GM19468 (cell line): ENCODE data around the gene MTARC1.

Experiments used
- ATAC-seq: cut with Tn5 transposase; IDR thresholded peaks from one replicate; pipeline ENCODE4 v1.9.1; 2021; ENCODE audit warnings: mild to moderate bottlenecking, moderate library complexity, moderate number of reproducible peaks; ENCODE audit not compliant: unreplicated experiment; ENCODE audit errors: extremely low read depth

MTARC1 gene

DNA sequence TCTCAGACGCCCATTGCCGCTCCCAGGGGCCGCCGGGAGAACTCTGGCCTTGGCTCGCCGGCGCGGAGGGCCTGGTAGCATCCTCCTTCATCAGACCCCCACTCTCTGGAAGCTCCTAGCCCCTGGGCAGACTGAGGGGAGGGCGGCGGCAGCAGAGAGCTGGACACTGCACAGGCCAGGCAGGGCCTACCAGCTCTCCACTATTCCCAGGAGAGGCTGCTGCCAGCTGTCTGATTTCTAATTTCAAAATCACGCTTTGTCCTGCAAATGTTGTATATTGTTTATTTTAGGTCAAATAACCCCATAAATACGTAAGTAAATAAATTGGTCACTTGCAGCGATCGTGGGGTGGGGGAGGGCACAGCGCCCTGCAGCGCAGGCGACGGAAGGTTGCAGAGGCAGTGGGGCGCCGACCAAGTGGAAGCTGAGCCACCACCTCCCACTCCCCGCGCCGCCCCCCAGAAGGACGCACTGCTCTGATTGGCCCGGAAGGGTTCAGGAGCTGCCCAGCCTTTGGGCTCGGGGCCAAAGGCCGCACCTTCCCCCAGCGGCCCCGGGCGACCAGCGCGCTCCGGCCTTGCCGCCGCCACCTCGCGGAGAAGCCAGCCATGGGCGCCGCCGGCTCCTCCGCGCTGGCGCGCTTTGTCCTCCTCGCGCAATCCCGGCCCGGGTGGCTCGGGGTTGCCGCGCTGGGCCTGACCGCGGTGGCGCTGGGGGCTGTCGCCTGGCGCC is at the start of gene MTARC1:
MTARC1 (plus strand) TSS at position 577 of the 732 bp plus-strand sequence; CDS start at position 609, 32 bp downstream.
- ATAC-seq: peak; percentile 35

- ATAC-seq: no peak
These were observed 45.4 kb upstream of the MTARC1 start for GRCh38 chr1:220741349-220741748.

GRCh38 chr1:220741825-220742224 is 44.9 kb upstream of the MTARC1 start:
- no peak for ATAC-seq

GRCh38 chr1:220742520-220742919 is 44.2 kb upstream of the MTARC1 start:
- no peak for ATAC-seq

DNA sequence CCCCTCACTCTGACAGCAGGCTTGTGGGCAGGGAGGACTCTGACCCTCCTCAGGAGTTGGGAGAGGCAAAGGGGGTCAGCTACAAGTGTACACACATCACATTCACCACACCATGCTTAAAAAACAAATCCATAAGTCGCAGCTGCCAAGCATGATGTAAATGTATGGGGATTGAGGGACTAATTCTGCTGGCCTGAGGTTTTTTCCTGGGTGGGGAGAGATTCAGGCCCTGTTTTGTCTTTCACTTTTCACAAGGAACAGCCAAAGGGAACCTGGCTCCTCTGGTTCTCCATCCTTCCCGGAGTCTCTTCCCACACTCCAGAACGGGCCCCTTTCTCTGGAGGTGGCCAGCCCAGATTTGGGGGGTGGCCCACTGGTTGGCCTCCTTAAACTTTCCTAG is 39.9 kb upstream of the MTARC1 start:
- ATAC-seq: no peak

DNA sequence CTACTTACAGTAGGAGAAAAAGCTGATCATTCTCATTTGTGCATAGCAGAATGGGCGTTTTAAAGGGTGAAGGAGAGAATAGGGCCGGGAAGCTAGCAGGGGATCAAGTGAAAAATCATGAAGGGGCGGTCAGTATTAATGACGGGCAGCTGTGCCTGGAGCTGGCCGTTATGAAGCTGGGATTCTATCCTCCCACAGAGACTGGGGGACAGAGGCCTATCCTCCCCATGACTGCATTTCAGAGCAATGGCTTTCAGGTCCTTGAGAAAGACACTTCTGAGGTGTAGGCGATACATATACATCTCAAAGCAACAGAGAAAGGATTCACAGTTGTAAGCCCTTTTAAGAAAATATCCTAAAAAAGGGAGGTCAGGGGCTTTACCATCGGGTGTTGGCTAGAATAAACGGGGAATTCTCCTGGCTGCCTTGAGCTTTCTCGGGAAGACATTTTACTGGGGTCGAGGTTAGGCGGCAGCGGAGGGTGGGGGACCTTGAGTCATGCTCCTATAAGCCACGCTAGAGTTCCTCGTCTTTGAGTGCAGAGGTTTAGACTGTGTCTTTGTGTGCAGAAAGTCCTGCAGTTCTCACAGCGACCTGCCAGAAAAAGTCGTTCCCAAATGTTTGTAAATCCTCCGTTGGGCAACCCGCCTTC is 39.1 kb upstream of the MTARC1 start:
- ATAC-seq: no peak

DNA sequence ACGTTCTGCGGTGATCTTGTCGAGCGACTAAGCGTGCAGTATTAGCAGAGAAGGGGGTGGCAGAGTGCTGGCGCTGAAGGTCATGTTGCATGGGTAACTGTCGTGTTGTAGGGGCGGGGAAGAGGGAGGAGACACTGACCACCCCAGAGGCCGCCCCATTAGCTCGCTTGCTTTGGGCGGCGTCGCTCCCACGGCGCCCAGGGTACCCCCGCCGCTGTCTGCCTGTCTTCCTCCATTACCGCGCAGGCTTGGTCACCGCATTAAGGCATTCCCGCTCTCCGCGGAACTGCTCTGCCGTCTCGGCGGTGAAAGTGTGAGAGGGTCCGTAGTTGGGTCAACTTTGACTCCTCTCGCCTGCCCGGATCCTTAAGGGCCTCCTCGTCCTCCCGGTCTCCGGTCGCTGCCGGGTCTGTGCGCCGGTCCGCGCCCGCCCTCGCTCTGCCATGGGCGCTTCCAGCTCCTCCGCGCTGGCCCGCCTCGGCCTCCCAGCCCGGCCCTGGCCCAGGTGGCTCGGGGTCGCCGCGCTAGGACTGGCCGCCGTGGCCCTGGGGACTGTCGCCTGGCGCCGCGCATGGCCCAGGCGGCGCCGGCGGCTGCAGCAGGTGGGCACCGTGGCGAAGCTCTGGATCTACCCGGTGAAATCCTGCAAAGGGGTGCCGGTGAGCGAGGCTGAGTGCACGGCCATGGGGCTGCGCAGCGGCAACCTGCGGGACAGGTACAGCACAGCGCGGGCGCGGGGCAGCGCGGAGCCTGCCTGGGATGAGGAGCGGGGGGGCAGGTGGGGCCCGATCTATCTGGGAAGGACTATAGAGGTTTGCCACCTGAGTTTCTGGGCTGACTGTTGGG is 38.4 kb upstream of the MTARC1 start, which contains the start of gene MTARC2:
MTARC2 (plus strand) TSS at position 234 of the 846 bp plus-strand sequence; CDS start at position 444, 210 bp downstream.
- peak; percentile 91 for ATAC-seq

DNA sequence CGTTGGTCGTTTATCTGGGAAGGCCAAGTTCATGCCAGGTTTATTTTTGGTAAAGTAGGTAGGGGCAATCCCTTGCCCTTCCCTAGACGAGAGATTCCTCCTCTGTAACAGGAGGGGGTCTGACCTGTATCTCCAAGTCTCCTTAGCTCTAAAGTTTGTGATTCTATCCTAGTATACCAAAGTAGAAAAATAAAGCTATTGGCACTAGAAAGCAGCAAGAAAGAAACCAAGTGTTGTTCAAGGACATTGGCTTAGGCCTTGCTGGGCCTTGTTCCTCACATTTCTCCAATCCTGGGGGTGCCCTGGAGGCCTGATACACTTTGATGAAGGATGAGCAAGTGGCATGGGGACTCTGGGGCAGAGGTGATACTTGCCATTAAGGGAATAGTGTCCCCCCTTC is 37.8 kb upstream of the MTARC1 start:
- no peak for ATAC-seq

GRCh38 chr1:220750131-220750515 is 36.6 kb upstream of the MTARC1 start:
- no peak for ATAC-seq

DNA sequence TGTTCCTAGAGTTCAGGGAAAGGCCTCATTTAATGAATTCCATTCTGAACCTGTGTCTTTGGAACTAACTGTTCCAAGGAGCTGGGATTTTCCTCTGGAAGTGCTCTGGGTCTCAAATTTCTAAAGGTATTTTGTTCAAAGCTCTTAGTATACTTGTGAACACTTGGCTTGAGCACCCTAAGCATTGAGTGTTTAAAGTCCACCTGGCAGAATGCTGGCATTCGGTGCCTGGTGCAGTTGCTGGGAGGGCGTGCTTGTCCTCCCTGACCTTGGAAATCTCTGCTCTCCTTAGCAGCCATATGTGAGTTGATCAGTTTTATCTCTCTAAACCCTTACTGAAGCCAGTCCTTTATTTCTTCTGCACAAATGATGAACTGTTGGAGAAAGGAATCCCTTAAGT is 35.6 kb upstream of the MTARC1 start:
- ATAC-seq: no peak

- ATAC-seq: no peak
These were observed 32.3 kb upstream of the MTARC1 start for GRCh38 chr1:220754212-220754917.

DNA sequence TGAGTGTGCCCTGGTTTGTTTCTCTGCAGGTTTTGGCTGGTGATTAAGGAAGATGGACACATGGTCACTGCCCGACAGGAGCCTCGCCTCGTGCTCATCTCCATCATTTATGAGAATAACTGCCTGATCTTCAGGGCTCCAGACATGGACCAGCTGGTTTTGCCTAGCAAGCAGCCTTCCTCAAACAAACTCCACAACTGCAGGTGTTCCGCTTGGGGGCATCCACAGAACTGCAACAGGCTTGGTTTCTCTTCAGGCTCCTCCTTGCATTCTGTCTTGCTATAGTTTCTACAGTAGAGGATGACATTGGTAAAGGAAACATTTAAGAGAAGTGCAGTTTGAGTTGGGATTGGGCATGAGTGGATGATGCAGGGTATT is 31.8 kb upstream of the MTARC1 start:
- no peak for ATAC-seq

DNA sequence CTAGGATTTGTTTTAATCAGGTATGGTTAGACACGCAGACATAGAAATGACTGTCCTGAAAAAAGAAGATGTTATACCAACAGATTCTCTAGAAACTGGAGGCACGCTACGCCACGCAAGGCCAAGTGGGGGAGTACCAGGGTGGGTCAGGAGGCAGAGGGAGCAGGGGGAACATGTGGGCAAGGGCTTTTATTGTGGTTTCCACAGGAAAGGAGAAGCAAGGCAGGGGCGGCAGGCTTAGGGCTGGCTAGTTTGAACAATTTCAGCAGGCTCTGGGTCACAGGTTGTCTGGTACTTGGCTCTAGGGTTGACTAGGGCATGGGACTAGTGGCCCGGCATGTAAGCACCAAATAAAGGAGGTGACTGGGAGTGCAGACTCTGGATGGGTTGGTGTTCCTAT is 31.4 kb upstream of the MTARC1 start:
- ATAC-seq: no peak

GRCh38 chr1:220757441-220757840 is 29.3 kb upstream of the MTARC1 start:
- no peak for ATAC-seq

DNA sequence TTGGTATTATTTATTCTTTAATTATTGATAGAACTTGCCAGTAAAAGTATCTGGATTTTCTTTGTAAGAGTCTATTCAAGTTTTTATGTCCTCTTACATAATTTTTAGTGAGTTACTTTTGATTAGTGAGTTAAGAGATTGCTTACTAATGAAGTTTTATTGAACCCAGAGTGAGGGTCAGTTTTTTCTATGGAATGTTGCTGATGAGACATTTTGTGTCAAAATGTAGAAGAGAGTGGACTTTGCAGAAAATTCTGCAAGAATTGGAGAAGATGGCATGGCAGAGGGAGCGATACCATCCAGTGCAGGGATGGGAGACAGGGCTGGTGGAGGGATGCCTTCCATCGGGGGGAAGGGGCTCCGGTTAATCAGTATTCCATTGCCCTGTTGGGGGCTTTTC is 27.6 kb upstream of the MTARC1 start:
- ATAC-seq: no peak

GRCh38 chr1:220761688-220762427 is 24.9 kb upstream of the MTARC1 start:
- ATAC-seq: no peak

DNA sequence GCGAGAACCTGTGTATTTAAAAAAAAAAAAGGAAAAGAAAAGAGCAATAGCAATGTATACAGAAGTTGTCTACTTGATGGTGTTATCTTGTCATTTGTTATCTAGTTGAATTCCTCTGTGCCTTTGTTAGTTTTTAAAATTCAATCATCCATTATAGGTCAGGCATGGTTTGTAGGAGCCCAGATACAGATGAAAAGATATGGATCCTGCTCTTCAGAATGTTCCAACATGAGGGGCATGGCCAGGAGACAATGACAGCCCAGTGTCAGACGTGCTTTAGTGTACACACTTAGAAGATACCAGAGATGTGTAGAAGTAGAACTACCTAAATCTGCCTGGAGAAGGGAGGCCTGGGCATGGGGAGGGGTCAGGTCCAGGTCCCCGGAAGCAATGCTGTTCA is 22.0 kb upstream of the MTARC1 start:
- no peak for ATAC-seq

- ATAC-seq: no peak
These were observed 19.2 kb upstream of the MTARC1 start for GRCh38 chr1:220767312-220768125.

- no peak for ATAC-seq
These were observed 18.5 kb upstream of the MTARC1 start for GRCh38 chr1:220768126-220768601.
